DMS79 treated with DMSO at 0.1 percent for 48 hours (cell line): Measurements from ENCODE around the gene CXCL9.
"Not testable (repeated sequence)": the region's sequence is repeated elsewhere in the genome, so short reads cannot be mapped to it uniquely, and the experiment has no call there.

Experiments used
- DNase-seq: peaks from one replicate; lab custom pipeline; 2025; lab: John Stamatoyannopoulos, UW

Gene CXCL9

DNA sequence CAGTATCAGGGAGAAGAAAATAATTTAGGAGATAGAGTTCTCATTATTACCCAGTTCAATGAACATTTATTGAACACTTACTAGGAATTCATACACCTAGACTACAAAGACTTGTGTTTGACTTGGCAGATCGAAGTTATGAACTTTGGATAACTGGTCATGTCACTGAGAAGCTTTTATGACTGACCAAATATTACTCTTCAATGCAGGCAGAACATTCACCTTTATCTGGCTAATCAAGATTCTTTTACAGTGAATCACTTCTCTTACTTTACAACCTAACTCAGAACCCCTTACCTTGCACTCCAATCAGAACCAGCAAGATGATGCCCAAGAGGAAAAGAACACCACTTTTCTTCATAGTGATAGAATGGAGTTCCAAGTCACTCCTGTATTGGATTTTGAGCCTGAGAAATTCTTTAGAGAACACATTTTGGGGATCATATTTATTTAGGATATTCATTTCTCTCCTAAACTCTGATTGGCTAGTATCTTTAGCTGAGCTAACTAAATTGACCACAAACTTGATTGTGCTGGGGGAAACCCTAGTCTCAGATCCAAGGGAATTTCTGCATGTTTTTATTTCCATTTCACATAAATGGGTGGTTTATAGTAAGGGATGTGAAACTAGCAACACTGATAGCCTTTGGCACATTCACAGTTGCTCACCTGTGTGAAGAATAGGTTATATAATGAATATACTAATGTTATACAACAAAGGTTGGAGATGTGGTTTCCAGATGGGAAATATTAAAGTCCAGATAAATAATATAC lies at the start of gene CXCL9:
Gene CXCL9 (minus strand): TSS at position 421 of the 774 bp plus-strand sequence. CDS start 60 bp downstream, at position 361.
- DNase-seq = no peak

- DNase-seq = no peak
These were observed 48.1 kb upstream of the CXCL9 start for GRCh38 chr4:76055421-76055820.

GRCh38 chr4:76055016-76055415 lies 47.7 kb upstream of the CXCL9 start:
- no peak for DNase-seq

- no peak for DNase-seq
These were observed 46.4 kb upstream of the CXCL9 start for GRCh38 chr4:76053730-76054129.

- DNase-seq = not testable (repeated sequence)
These were observed 43.3 kb upstream of the CXCL9 start for GRCh38 chr4:76050560-76051050.

DNA sequence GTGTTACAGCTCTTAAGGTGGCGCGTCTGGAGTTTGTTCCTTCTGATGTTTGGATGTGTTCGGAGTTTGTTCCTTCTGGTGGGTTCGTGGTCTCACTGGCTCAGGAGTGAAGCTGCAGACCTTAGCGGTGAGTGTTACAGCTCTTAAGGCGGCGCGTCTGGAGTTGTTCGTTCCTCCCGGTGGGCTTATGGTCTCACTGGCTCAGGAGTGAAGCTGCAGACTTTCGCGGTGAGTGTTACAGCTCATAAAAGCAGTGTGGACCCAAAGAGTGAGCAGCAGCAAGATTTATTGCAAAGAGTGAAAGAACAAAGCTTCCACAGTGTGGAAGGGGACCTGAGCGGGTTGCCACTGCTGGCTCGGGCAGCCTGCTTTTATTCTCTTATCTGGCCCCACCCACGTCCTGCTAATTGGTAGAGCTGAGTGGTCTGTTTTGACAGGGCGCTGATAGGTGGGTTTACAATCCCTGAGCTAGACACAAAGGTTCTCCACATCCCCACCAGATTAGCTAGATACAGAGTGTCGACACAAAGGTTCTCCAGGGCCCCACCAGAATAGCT lies 42.6 kb upstream of the CXCL9 start:
- not testable (repeated sequence) for DNase-seq

- DNase-seq = not testable (repeated sequence)
These were observed 37.4 kb upstream of the CXCL9 start for GRCh38 chr4:76044686-76045085.

DNA sequence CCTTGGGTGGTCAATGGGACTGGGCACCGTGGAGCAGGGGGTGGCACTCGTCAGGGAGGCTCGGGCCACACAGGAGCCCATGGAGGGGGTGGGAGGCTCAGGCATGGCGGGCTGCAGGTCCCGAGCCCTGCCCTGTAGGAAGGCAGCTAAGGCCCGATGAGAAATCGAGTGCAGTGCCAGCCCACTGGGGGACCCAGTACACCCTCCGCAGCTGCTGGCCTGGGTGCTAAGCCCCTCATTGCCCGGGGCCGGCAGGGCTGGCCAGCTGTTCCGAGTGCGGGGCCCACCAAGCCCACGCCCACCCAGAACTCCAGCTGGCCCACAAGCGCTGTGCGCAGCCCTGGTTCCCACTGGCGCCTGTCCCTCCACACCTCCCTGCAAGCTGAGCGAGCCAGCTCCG lies 36.0 kb upstream of the CXCL9 start:
- DNase-seq = not testable (repeated sequence)

GRCh38 chr4:76042241-76042998 lies 35.1 kb upstream of the CXCL9 start:
- not testable (repeated sequence) for DNase-seq

GRCh38 chr4:76036855-76037254 lies 29.5 kb upstream of the CXCL9 start:
- no peak for DNase-seq

DNA sequence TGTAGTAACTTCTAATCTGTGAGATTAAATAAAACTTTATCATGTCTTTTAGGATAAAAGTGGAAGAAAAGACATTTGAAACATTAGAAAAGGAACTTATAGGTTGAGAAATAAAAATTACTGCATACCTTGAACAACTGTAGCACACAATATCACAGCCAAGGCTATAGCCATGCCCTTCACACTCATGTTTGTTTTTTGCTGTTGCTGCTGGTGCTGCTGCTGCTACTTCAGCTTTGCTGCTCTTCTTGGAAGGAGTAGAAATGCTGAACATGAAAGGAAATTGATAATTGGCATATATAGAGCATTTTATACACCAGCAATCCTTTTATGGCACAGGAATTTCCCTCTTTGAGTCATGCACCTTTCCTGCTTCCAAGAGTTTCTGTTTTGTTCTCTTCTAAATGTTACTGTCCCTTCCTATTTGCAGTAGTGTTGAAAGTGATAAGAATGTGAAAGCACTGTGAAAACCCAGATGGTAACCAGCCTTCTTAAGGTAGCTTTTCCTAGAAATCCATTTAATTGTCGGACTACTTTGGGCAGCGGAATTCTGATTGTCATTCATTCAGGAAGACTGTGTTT lies 28.6 kb upstream of the CXCL9 start, which contains the start of gene CXCL11:
Gene CXCL11 (minus strand): TSS at position 272 of the 582 bp plus-strand sequence. CDS start 83 bp downstream, at position 189.
- DNase-seq = no peak

DNA sequence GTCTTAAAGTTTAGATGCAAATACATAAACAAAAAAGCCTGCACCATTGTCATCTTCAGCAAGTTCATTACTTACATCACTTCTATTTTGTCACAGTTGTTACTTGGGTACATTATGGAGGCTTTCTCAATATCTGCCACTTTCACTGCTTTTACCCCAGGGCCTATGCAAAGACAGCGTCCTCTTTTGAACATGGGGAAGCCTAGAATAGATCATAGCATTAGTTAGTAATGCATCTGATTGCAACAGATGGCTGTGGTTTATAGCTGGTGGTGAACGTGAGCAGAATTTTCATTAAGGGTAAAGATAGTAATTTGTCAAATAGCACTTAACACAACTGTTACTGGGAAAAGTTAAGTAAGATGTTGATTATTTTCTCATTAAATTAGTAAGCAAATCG lies 27.8 kb upstream of the CXCL9 start:
- no peak for DNase-seq

DNA sequence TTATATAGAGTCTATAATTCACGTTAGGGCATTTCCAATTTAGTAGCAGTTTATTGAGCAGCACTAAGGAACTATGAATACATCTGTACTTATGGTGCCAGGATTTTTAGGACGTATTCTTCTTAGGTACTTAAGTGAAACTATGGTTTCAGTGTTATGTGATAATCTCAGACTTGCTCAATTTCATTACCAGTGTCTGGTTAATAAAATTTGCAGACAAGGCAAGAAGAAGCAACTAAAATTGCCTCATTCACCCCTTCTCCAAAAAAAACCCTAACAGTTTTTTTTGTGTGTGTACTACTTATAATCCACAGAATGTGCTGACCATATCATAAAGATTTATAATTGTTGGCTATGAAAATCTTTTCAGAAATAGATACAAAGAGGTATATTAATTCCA lies 22.0 kb upstream of the CXCL9 start:
- no peak for DNase-seq

DNA sequence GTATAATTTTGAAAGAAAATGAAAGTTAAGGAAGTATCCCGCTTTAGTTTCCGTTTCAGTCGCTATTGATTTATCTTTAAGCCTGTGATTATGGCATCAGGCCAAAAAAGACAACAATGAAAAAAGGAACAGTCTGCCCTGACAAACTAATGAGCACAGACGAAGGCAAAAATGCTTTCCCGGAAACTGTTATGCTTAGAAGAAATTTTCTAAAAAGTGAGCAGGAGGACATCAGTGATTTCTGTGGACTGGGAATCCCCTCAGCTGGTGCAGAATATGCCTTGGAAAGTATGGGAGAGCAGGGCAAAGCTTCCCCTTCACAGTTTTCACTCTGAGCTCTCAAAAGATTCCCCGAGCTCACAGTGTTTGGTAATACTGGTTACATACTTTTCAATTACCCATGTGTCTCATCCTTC lies 21.0 kb upstream of the CXCL9 start:
- no peak for DNase-seq

GRCh38 chr4:76024065-76024464 lies 16.8 kb upstream of the CXCL9 start:
- no peak for DNase-seq

DNA sequence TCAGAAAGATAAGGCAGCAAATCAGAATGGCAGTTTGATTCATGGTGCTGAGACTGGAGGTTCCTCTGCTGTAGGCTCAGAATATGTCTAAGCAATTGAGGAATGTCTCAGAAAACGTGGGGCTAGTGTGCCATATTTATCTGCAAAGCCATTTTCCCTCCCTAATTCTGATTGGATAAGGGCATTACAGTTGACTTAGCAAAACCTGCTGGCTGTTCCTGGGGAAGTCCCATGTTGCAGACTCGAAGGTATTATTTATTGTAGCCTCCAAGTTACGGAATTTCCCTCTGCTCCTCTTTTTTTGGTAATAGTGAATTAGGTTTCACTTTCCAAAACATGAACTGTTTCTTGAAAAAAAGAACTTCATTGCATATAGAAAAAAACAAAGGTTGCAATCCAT lies 16.1 kb upstream of the CXCL9 start, which contains the start of gene CXCL10:
Gene CXCL10 (minus strand): TSS at position 109 of the 400 bp plus-strand sequence. CDS start 66 bp downstream, at position 43.
- no peak for DNase-seq

DNA sequence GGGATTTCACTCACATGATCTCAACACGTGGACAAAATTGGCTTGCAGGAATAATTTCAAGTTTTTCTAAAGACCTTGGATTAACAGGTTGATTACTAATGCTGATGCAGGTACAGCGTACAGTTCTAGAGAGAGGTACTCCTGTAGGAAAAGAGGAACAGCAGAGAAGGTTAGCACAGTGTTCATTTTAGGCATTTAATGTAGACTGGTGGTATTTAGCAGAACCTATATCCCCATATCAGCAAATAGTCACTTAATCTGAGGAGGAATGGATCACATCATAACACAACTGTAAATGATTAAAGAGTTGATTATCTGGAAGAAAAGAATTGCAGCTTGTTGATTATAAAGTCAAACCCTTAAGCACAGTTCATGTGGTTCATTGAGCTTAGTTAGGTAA lies 15.4 kb upstream of the CXCL9 start:
- DNase-seq = no peak

- no peak for DNase-seq
These were observed 14.7 kb upstream of the CXCL9 start for GRCh38 chr4:76022031-76022430.

DNA sequence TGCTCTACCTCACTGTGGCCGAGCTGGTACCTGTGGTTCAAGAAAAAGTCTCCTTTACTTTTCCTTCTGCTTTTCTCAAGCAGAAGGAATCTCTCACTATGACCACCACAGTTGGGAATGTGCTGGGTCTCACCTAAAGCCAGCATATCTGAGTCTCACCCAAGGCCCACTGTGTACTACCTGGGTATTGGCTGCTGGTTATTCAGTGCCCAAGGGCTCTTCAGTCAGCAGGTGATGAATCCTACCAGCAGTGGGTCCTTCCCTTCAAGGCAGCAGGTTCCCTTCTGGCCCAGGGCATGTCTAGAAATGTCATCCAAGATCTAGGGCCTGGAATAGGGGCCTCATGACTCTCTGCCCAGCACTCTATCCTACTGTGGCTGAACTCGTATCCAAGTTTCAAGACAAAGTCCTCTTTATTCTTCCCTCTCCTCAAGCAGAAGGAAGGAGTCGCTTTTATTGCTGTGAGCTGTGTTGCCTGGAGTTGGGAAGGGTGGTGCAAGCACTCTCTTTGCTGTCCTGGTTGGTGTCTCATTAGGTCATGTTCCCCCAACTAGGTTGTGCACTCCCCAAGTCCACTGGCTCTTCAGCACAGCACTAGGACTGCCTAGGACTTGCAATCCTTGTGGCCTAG lies 9.9 kb upstream of the CXCL9 start:
- DNase-seq = no peak

GRCh38 chr4:76016393-76016792 lies 9.1 kb upstream of the CXCL9 start:
- DNase-seq = no peak

DNA sequence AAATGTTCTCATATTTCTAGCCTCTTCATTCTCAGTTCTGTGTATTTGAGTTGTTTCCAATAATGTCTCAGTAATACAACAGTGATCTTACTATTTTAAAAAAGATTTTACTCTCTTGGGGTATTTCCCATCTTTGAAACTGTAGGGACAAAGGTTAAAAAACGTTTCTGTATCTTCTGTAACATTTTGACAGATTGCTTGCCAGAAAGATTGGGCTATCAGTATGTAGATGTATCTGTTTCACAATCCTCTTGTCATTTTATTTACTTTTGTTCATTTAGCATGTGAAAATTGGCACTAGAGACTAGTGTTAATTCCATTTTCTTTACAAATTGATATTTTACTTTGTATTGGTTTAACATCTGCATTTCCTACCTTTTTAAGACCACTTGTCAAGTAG lies 6.2 kb upstream of the CXCL9 start:
- no peak for DNase-seq

DNA sequence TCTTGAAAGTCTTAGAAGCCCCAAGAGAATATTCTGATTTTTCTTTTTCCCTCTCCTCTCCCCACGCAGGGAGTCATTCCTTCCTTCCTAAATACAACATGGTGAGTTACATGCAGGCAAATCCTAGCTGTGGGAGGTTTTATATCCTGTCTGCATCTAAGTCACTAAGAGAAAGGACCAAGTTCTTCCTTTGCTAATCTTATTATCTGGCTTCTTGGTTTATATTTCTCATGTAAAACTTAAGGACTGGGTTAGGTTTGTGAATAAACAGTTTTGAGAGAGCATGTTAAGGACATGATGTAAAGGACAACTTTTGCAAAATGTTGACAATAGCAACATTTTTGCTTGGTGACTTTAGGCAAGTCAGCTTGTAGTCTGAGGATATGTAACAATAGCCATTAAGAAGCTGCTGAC lies 5.1 kb upstream of the CXCL9 start:
- no peak for DNase-seq
